ENCODE data around the gene MAN2A1.

GRCh38 chr5:109769597-109770291 is 80.0 kb downstream of the MAN2A1 start:
- TF ChIP-seq E2F5 (CRISPR knock-in tag; IDR thresholded peaks at IDR 0.05) (no peak), SOX15 (CRISPR knock-in tag; IDR thresholded peaks at IDR 0.05) (no peak), ZSCAN18 (CRISPR knock-in tag; IDR thresholded peaks at IDR 0.05) (no peak), CTCF (IDR thresholded peaks at IDR 0.05) (no peak)

Measured in WTC11 (cell line).